ENCODE measurements around the gene WASHC4.
"Not testable (repeated sequence)": the region's sequence is repeated elsewhere in the genome, so short reads cannot be mapped to it uniquely, and the experiment has no call there.

Gene WASHC4

GRCh38 chr12:105095338-105095737 lies 12.2 kb upstream of the WASHC4 start:
- DNase-seq, result not testable (repeated sequence)

- DNase-seq, result no peak
Measured at GRCh38 chr12:105099356-105099755, 8.2 kb upstream of the WASHC4 start.

GRCh38 chr12:105100207-105100985 lies 7.1 kb upstream of the WASHC4 start:
- DNase-seq, result no peak

- DNase-seq, result no peak
Measured at GRCh38 chr12:105100998-105101397, 6.5 kb upstream of the WASHC4 start.

GRCh38 chr12:105102673-105103072 lies 4.9 kb upstream of the WASHC4 start:
- no peak for DNase-seq

GRCh38 chr12:105104762-105105161 lies 2.8 kb upstream of the WASHC4 start:
- no peak for DNase-seq

GRCh38 chr12:105106621-105107020 lies 910 bp upstream of the WASHC4 start:
- DNase-seq, result no peak

- peak; percentile 67 for DNase-seq
Measured at GRCh38 chr12:105107171-105107493, 399 bp upstream of the WASHC4 start.

- no peak for DNase-seq
Measured at GRCh38 chr12:105109465-105110212, 2.1 kb downstream of the WASHC4 start.

GRCh38 chr12:105110851-105111250 lies 3.3 kb downstream of the WASHC4 start:
- DNase-seq, result no peak

- DNase-seq, result no peak
Measured at GRCh38 chr12:105113094-105113493, 5.6 kb downstream of the WASHC4 start.

- DNase-seq, result no peak
Measured at GRCh38 chr12:105116969-105117368, 9.4 kb downstream of the WASHC4 start.

- no peak for DNase-seq
Measured at GRCh38 chr12:105120551-105120950, 13.0 kb downstream of the WASHC4 start.

- DNase-seq, result no peak
Measured at GRCh38 chr12:105138248-105138647, 30.7 kb downstream of the WASHC4 start.

GRCh38 chr12:105141320-105141922 lies 33.9 kb downstream of the WASHC4 start:
- no peak for DNase-seq

GRCh38 chr12:105142259-105142658 lies 34.7 kb downstream of the WASHC4 start:
- DNase-seq, result no peak

GRCh38 chr12:105156260-105156659 lies 48.7 kb downstream of the WASHC4 start:
- no peak for DNase-seq

GRCh38 chr12:105157606-105158005 lies 50.1 kb downstream of the WASHC4 start:
- DNase-seq, result no peak

- DNase-seq, result no peak
Measured at GRCh38 chr12:105158876-105159275, 51.3 kb downstream of the WASHC4 start.

- no peak for DNase-seq
Measured at GRCh38 chr12:105162174-105162573, 54.6 kb downstream of the WASHC4 start.

GRCh38 chr12:105164068-105164467 lies 56.5 kb downstream of the WASHC4 start:
- peak; percentile 8 for DNase-seq

GRCh38 chr12:105166736-105167135 lies 59.2 kb downstream of the WASHC4 start:
- DNase-seq, result no peak

- no peak for DNase-seq
Measured at GRCh38 chr12:105167346-105167745, 59.8 kb downstream of the WASHC4 start.

GRCh38 chr12:105168006-105168405 lies 60.5 kb downstream of the WASHC4 start:
- DNase-seq, result no peak
